RKO (cell line): ENCODE results near the gene FNDC3A.
"Not testable (repeated sequence)": the region's sequence is repeated elsewhere in the genome, so short reads cannot be mapped to it uniquely, and the experiment has no call there.

Experiments used
- DNase-seq: peaks from one replicate; pipeline ENCODE4 v3.0.0-alpha.2; 2016; ENCODE audit warnings: low spot score

Gene FNDC3A

GRCh38 chr13:49044836-49045235, 69.1 kb downstream of the FNDC3A start:
- no peak for DNase-seq

DNA sequence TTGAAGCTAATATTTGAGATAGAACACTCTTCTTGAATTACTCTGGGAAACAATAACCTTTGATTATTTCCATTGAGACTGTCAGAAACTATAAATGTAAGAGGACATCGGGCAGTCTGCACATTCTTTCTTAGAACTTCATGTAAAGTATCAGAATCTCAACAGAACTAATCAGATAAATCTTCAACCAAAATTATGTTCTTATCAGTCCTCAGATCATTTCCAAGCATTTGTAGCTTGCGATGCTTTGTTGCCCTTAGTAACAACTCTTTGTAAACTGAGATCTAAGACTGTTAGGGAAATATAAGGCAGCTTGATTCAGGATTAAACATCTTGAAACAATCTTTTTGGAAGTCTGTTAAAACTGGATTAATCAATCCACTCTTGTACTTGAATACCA, 70.3 kb downstream of the FNDC3A start:
- no peak for DNase-seq

GRCh38 chr13:49046519-49046918, 70.8 kb downstream of the FNDC3A start:
- DNase-seq = no peak

DNA sequence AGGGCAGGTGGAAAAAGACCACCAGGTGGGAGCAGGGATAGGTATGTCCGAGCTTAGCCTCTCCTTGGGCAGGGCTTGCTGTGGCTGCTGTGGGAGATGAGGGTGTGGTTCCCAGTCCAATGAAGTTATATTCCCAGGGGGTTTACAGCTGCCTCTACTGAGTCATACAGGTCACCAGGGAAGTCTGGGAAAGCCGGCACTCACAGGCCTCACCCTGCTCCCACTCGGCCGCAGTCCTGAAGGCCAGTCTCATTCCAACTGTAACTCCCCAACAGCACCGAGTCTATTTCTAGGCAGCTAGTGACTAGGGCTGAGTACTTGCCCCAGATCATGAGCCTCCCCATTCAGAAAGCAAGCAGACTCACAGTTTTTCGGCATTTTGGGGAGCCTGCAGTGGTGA, 77.1 kb downstream of the FNDC3A start:
- DNase-seq = no peak

DNA sequence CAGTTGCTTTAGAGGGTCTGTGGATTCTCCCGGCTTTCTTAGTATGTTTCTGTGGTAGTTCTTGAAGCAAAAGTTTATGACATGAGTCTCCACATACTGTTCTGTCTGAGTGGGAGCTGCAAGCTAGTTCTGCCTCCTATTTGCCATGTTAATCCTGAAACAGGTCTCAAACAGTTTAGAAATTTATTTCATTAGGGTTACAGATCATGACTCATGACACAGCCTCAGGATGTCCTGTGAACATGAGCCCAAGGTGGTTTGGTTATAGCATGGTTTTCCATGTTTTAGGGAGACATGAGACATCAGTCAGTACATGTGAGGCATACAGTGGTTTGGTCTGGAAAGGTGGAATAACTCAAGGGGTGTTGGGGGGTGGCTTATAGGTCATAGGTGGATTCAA, 77.5 kb downstream of the FNDC3A start:
- DNase-seq = no peak

GRCh38 chr13:49053906-49054305, 78.2 kb downstream of the FNDC3A start:
- no peak for DNase-seq

DNA sequence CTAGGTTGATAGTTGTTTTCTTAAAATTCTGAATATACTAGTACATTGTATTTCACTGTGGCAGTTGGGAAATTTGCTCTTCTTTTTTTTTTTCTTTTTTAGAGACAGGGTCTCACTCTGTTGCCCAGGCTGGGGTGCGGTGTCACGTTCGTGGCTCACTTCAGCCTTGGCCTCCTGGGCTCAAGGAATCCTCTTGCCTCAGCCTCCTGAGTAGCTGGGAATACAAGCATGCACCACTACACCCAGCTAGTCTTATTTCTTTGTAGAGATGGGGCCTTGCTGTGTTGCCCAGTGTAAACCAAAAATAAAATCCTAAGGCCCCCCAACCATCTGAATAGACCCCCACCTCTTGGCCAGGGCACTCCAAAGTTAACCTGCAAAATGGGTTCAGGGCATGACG, 79.3 kb downstream of the FNDC3A start:
- no peak for DNase-seq

DNA sequence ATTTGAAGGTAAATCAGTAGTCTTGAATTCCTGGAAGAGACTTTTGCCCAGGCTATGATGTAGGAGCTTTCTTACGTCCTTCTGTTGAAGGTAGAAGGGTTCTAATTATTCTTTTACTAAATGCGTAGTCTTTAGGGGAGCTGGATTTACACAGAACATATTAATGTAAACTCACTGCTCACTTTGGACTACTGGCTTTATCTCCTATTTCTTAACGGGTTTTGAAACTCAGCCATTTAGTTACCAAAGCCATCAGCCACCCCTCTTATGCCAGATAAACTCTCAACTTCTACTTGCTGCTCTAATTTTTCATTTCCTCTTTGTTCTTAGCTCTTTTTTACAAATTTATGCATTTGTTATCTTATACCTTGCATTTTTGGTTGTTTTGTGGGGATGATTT, 81.5 kb downstream of the FNDC3A start:
- no peak for DNase-seq

- DNase-seq = no peak
Observed at GRCh38 chr13:49058761-49059160, 83.0 kb downstream of the FNDC3A start.

DNA sequence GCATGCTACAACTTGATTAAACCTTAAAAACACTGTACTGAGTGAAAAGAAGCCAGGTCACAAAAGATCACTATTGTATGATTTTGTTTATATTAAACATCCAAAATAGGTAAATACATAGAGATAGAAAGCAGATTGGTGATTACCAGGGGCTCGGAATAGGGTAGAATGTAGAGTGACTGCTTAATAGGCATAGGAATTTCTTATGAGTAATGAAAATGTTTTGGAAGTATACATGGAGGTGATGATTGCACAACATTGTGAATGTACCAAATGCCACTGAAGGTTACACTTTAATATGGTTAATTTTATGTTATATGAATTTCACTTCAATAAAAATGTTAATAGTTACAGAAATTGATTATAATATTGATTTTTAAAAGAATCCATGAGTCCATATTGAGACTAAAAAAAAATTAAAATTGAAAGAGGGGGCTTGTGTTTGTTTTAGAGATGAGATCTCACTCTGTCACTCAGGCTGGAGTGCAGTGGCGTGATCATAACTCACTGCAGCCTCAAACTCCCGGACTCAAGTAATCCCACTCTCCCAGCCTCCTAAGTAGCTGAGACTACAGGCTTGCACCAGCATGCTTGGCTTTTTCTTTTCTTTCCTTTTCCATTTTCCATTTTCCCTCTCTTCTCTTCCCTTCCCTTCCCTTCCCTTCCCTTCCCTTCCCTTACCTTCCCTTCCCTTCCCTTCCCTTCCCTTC, 85.1 kb downstream of the FNDC3A start:
- DNase-seq = peak; percentile 16

- DNase-seq = not testable (repeated sequence)
Observed at GRCh38 chr13:49061388-49061752, 85.7 kb downstream of the FNDC3A start.

DNA sequence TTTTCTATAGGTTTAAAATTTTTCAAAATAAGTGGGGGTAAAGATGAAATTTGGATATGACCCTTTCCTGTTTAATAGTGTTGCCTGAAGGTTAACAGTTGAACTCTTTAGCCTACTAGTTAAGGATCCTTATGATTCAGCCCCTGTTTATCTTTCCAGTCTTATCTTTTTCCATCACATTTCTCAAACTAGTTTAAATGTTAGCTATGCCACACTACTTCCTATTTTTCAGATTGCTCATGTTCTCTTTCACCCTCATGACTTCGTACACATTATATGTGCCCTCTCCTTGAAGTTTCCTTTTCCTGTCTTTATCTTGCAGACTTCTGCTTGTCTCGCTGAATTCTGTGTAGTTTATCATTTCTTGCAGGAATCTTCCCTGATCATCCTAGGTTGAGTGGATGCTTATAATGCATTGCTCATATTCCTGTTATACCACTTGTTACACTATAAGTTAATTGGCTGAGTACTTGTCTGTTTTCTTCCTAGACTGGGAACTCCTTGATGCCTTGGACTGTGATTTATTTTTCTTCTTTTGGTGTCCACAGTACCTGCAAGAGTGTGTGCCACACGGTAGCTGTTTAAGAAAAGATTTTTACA, 86.7 kb downstream of the FNDC3A start:
- DNase-seq = no peak

DNA sequence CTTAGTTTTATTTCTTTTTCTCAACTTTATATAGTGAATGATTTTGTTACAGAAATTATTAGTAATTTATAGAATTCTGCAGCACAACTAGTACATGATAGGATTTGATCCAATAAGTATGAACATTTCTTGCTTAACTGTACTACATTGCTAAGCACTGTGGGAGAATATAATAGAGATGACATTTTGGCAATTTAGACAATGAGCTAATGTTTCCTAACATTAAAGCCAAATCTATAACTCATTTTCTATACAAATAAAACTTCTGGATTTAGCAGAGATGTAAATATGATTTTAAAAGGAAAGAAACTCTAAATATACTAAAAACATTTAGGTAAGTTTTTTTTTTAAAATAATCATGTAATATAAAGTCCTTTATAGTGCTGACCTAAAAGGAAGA, 87.3 kb downstream of the FNDC3A start:
- no peak for DNase-seq

- no peak for DNase-seq
Observed at GRCh38 chr13:49063497-49063896, 87.8 kb downstream of the FNDC3A start.

DNA sequence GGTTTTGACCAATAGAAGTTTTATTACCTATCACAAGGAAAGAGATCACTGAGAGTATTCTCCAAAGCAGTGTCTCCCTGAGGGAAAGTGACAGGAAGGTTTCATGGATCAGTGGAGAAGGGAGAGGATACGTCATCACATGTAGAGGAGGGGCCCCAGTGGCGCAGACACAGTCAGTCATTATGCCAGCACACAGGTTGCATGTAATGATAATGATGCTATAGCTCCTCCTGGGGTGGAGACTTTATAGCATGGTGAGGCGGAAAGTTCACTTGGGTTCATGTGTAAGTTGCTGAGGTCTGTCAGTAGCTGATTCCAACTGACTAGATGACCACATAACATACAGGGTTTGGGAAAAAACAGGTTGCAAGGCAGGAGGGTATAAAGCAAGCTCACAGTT, 88.8 kb downstream of the FNDC3A start:
- no peak for DNase-seq

DNA sequence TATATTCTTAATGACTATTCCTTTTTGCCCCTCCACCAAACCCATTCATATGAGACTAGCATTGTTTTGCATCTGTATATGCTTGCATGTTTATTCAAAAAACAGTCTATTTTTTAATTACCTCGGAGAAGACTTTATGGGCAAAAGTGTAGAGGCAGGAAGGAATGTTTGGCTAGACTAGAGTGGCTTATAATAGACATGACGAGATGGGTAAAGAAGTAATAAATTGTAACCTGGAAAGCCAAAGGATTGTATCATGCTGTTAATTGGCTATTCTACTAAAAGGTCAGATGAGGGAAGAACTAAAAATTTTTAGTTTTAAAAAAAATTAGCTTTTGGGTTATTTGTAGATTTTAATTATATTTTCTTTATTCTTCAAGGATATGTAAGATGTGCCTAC, 91.1 kb downstream of the FNDC3A start:
- no peak for DNase-seq

- DNase-seq = not testable (repeated sequence)
Observed at GRCh38 chr13:49068498-49068897, 92.8 kb downstream of the FNDC3A start.

DNA sequence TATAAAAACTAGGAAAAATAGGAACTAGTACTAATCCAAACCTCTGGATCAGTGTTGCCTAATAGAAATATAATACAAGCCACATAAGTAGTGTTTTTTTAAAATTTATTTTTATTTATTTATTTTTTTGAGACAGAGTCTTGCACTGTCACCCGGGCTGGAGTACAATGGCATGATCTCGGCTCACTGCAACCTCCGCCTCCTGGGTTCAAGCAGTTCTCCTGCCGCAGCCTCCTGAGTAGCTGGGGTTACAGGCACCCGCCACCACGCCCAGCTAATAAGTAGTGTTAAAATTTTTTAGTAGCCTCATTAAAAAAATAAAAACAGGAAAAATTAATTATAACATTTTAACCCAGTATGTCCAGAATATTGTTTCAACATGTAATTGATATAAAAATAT, 94.3 kb downstream of the FNDC3A start:
- DNase-seq = not testable (repeated sequence)

DNA sequence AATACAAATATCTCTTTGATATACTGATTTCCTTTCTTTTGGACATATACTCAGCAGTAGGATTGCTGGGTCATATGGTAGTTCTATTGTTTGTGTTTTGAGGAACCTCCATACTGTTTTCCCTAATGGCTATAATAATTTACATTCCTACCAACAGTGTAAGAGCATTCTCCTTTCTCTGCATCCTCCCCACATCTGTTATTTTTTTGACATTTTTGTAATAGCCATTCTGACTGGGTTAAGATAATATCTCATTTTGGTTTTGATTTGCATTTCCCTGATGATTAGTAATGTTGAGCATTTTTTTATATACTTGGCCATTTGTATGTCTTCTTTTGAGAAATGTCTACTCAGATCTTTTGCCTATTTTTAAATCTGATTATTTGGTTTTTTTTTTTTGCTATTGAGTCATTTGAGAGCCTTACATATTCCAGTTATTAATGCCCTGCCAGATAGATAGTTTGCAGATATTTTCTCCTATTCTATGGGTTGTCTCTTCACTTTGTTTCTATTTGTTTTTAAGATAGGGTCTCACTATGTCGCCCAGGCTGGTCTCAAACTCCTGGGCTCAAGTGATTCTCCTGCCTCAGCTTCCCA, 95.7 kb downstream of the FNDC3A start:
- DNase-seq = no peak

DNA sequence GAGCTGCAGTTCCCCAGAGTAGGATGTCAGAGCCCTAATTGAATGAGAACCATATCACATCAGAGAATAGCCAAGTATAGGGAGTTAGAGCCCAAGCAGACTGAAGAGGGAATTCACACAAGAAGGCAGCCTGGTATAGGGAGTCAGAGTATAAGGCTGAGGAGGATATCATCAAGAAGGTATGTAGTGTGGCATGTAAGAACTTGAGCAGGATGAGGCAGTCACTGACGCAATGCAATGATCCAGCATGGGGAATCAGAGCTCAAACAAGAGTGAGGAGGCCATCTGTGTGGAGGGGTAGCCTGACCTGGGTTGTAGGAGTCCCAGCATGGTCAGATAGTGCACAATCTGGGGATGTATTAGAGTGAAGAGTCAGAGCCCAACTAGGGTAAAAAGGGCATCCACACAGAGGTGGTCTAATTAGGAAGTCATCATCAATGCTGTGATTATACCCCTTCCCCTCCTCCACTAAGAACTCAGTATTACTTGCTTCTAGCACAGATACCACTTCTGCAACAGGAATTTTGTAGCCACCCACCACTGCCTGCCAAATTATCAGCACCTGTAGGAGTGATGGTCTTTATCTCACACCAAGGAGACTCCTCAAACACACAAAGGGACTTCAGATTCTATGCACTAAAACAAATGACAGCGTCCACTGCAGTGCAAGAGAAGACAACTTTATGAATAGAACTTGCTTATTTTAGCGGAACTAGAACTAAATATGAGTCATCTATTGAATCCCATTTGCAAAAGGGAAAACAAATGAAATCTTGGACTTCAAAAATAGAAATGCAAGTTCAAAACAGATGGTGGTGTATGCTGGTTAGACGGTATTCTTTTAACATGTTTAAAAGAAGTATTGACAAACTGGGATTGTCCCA, 107.2 kb downstream of the FNDC3A start:
- no peak for DNase-seq

- DNase-seq = no peak
Observed at GRCh38 chr13:49084961-49085360, 109.2 kb downstream of the FNDC3A start.

GRCh38 chr13:49086722-49087121, 111.0 kb downstream of the FNDC3A start:
- peak; percentile 22 for DNase-seq

GRCh38 chr13:49093376-49093775, 117.7 kb downstream of the FNDC3A start:
- DNase-seq = no peak
